HepG2 (cell line): Measurements from ENCODE around the gene CHEK1. TPM values are rescaled to one million over a fixed set of nuclear protein-coding genes. Genes with fewer than 3 reads are reported as not detected.

Experiments
- CBX1 ChIP-seq: IDR thresholded peaks from one replicate; pipeline ENCODE4 v1.6.1; 2016; ENCODE audit warnings: antibody characterized with exemption, low read depth
- CREM ChIP-seq, 2 experiments: sonication (generic) in 1 of 2; formaldehyde crosslinking in 1 of 2; IDR thresholded peaks; 2 replicates each; pipeline versions ENCODE4 v1.4.0 to v1.6.1; 2016 to 2020; ENCODE audit warnings: antibody characterized with exemption in 1 of 2, mild to moderate bottlenecking in 1 of 2, missing genetic modification reagents in 1 of 2
- NCOA1 ChIP-seq: sonication (generic); formaldehyde crosslinking; IDR thresholded peaks from 2 replicates; pipeline ENCODE4 v1.9.0; 2021; ENCODE audit warnings: missing genetic modification reagents
- NFKB2 ChIP-seq: sonication (generic); formaldehyde crosslinking; IDR thresholded peaks from 2 replicates; pipeline ENCODE4 v1.4.0; 2020; ENCODE audit warnings: missing genetic modification reagents, borderline replicate concordance
- NRL ChIP-seq: sonication (generic); formaldehyde crosslinking; IDR thresholded peaks from 2 replicates; pipeline ENCODE4 v1.5.0; 2020; ENCODE audit warnings: missing genetic modification reagents, mild to moderate bottlenecking, moderate library complexity, borderline replicate concordance
- PCBP2 ChIP-seq: fragments of 200-400 bp; formaldehyde crosslinking; optimal IDR thresholded peaks from 2 replicates; pipeline ENCODE3; 2018; ENCODE audit warnings: low read length, low read depth; ENCODE audit not compliant: poor library complexity, severe bottlenecking
- RFXAP ChIP-seq: sonication (generic); formaldehyde crosslinking; IDR thresholded peaks from 2 replicates; pipeline ENCODE4 v1.4.0; 2020; ENCODE audit warnings: missing genetic modification reagents, borderline replicate concordance
- SMC3 ChIP-seq: IDR thresholded peaks from 2 replicates; pipeline ENCODE4 v1.6.1; 2011; ENCODE audit warnings: low read length, improper control_type of control experiment
- TBX2 ChIP-seq: sonication (generic); formaldehyde crosslinking; IDR thresholded peaks from 2 replicates; pipeline ENCODE4 v1.5.0; 2020; ENCODE audit warnings: missing genetic modification reagents, mild to moderate bottlenecking, borderline replicate concordance
- ZNF225 ChIP-seq: sonication (generic); formaldehyde crosslinking; IDR thresholded peaks from 2 replicates; pipeline ENCODE4 v1.4.0; 2020; ENCODE audit warnings: mild to moderate bottlenecking, missing genetic modification reagents
- ZNF547 ChIP-seq: sonication (generic); formaldehyde crosslinking; IDR thresholded peaks from 2 replicates; pipeline ENCODE4 v1.5.1; 2020; ENCODE audit warnings: mild to moderate bottlenecking, missing genetic modification reagents
- ZNF572 ChIP-seq: sonication (generic); formaldehyde crosslinking; IDR thresholded peaks from 2 replicates; pipeline ENCODE4 v1.5.1; 2020; ENCODE audit warnings: mild to moderate bottlenecking, missing genetic modification reagents
- ZNF720 ChIP-seq: sonication (generic); formaldehyde crosslinking; IDR thresholded peaks from 2 replicates; pipeline ENCODE4 v1.4.0; 2020; ENCODE audit warnings: missing genetic modification reagents
- ZNF781 ChIP-seq: sonication (generic); formaldehyde crosslinking; IDR thresholded peaks from 2 replicates; pipeline ENCODE4 v1.5.1; 2020; ENCODE audit warnings: borderline replicate concordance, mild to moderate bottlenecking, missing genetic modification reagents; ENCODE audit errors: not compliant biosample characterization
- polyA plus RNA-seq, 8 experiments: library from polyadenylated mRNA; depleted of rRNA in 3 of 8; stranded (reverse) in 7 of 8; unstranded in 1 of 8; fragments of >200 nt; fragmentation: Illumina TruSeq in 4 of 8; extraction: Trizol in 4 of 8; gene quantifications; 2 replicates each; pipeline versions ENCODE4 v1.2.1 to v1.2.3, GENCODE V29; 2011 to 2016; ENCODE audit warnings: low read depth in 4 of 8, missing spikeins in 1 of 8, mixed read lengths in 1 of 8; ENCODE audit not compliant: insufficient read depth in 1 of 8
- total RNA-seq, 5 experiments: library from RNA; depleted of rRNA; stranded (reverse); fragments of >200 nt; fragmentation: Illumina TruSeq; extraction: Trizol; gene quantifications; 2 replicates each; pipeline ENCODE4 v1.2.3, GENCODE V29; 2016; ENCODE audit warnings: low read depth in 1 of 5
- TF ChIP-seq, protein P1 (sequence below): sonication (generic); formaldehyde crosslinking; IDR thresholded peaks from 2 replicates; pipeline ENCODE4 v1.4.0; 2020; ENCODE audit warnings: missing genetic modification reagents; ENCODE audit errors: not compliant biosample characterization
- TF ChIP-seq, protein P2 (sequence below): sonication (generic); formaldehyde crosslinking; IDR thresholded peaks from 2 replicates; pipeline ENCODE4 v1.5.1; 2020; ENCODE audit warnings: missing genetic modification reagents, mild to moderate bottlenecking, borderline replicate concordance
- TF ChIP-seq, protein P3 (sequence below): sonication (generic); formaldehyde crosslinking; IDR thresholded peaks from 2 replicates; pipeline ENCODE4 v1.4.0; 2020; ENCODE audit warnings: low read depth, mild to moderate bottlenecking, missing genetic modification reagents
- TF ChIP-seq, protein P4 (sequence below): sonication (generic); formaldehyde crosslinking; IDR thresholded peaks from 2 replicates; pipeline ENCODE4 v1.8.0; 2023; ENCODE audit warnings: mild to moderate bottlenecking, missing genetic modification reagents
- TF ChIP-seq, protein P5 (sequence below): sonication (generic); formaldehyde crosslinking; IDR thresholded peaks from 2 replicates; pipeline ENCODE4 v1.4.0; 2020; ENCODE audit warnings: missing genetic modification reagents
- TF ChIP-seq, protein P6 (sequence below): sonication (generic); formaldehyde crosslinking; IDR thresholded peaks from 2 replicates; pipeline ENCODE4 v1.4.0; 2020; ENCODE audit warnings: low read depth, mild to moderate bottlenecking, missing genetic modification reagents

The CHEK1 gene
- total and polyA plus RNA-seq, 2 of the 13 experiments (the other 11 are each of a cell fraction or from before 2014, with no cell fraction given) = 17.8 to 83.2 TPM

DNA sequence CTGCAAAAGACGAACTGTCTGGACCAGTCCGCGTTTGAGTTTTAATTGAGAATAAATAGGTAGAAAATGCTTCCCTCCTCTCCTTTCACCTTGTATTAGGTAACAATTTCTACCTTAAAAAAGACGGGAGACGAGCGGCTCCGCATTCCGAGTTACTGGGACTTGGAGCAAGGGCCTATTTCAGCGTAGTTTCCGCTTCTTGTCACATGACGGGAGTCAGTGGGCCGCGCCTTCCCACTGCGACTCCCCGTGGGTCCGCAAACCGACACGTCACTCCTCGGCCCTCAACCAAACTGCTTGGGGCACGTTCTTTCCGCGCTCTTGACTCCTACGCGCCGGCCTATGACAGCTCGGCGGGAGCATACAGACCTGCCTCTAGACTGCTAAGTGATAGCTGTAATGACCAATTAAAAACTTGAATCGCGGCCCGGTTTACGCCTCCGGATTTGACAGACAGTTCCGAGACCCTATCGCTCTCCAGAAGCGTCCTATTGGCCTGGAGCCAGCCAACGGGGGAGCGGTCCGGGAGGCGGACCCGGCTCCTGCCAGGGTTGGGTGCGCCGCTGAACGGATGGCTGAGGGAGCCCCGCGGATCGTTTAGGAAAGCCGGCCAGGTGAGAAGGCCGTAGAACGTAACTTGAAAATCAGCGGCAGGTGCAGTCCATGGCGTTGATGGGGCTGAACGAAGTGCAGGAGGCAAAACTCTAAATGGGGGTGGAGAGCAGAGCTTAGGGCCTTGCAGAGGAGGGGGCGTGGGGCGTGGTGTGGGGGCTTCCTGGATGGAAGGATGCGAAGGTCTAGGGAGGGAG, 32.5 kb upstream of the CHEK1 start, which contains the start of gene STT3A (continued):
- TF ChIP-seq ZNF572 = no peak
- TF ChIP-seq, protein P1, sequence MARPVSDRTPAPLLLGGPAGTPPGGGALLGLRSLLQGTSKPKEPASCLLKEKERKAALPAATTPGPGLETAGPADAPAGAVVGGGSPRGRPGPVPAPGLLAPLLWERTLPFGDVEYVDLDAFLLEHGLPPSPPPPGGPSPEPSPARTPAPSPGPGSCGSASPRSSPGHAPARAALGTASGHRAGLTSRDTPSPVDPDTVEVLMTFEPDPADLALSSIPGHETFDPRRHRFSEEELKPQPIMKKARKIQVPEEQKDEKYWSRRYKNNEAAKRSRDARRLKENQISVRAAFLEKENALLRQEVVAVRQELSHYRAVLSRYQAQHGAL (CRISPR knock-in tag) = no peak
- TF ChIP-seq ZNF547 (CRISPR knock-in tag) = peak; percentile 53; the same call in 1 of the 2 replicates
- no peak for TF ChIP-seq NRL (CRISPR knock-in tag)
- peak; percentile 47 for TF ChIP-seq ZNF781 (CRISPR knock-in tag)
- TF ChIP-seq, protein P2, sequence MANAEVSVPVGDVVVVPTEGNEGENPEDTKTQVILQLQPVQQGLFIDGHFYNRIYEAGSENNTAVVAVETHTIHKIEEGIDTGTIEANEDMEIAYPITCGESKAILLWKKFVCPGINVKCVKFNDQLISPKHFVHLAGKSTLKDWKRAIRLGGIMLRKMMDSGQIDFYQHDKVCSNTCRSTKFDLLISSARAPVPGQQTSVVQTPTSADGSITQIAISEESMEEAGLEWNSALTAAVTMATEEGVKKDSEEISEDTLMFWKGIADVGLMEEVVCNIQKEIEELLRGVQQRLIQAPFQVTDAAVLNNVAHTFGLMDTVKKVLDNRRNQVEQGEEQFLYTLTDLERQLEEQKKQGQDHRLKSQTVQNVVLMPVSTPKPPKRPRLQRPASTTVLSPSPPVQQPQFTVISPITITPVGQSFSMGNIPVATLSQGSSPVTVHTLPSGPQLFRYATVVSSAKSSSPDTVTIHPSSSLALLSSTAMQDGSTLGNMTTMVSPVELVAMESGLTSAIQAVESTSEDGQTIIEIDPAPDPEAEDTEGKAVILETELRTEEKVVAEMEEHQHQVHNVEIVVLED (CRISPR knock-in tag) = peak; percentile 94
- TF ChIP-seq CBX1 = peak; percentile 43
- TF ChIP-seq, protein P3, sequence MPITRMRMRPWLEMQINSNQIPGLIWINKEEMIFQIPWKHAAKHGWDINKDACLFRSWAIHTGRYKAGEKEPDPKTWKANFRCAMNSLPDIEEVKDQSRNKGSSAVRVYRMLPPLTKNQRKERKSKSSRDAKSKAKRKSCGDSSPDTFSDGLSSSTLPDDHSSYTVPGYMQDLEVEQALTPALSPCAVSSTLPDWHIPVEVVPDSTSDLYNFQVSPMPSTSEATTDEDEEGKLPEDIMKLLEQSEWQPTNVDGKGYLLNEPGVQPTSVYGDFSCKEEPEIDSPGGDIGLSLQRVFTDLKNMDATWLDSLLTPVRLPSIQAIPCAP (CRISPR knock-in tag) = no peak
- TF ChIP-seq, protein P4, sequence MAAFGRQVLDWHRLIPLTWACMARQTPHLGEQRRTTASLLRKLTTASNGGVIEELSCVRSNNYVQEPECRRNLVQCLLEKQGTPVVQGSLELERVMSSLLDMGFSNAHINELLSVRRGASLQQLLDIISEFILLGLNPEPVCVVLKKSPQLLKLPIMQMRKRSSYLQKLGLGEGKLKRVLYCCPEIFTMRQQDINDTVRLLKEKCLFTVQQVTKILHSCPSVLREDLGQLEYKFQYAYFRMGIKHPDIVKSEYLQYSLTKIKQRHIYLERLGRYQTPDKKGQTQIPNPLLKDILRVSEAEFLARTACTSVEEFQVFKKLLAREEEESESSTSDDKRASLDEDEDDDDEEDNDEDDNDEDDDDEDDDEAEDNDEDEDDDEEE (CRISPR knock-in tag) = peak; percentile 65; the same call in 1 of the 2 replicates
- no peak for TF ChIP-seq NCOA1 (CRISPR knock-in tag)
- TF ChIP-seq ZNF720 = no peak
- TF ChIP-seq SMC3 = no peak
- TF ChIP-seq, protein P5, sequence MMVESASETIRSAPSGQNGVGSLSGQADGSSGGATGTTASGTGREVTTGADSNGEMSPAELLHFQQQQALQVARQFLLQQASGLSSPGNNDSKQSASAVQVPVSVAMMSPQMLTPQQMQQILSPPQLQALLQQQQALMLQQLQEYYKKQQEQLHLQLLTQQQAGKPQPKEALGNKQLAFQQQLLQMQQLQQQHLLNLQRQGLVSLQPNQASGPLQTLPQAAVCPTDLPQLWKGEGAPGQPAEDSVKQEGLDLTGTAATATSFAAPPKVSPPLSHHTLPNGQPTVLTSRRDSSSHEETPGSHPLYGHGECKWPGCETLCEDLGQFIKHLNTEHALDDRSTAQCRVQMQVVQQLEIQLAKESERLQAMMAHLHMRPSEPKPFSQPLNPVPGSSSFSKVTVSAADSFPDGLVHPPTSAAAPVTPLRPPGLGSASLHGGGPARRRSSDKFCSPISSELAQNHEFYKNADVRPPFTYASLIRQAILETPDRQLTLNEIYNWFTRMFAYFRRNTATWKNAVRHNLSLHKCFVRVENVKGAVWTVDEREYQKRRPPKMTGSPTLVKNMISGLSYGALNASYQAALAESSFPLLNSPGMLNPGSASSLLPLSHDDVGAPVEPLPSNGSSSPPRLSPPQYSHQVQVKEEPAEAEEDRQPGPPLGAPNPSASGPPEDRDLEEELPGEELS (CRISPR knock-in tag) = 0 out of 2 replicates have a peak, but pooled peaks have one; percentile 24
- peak; percentile 35 for TF ChIP-seq PCBP2
- TF ChIP-seq TBX2 = peak; percentile 77; the same call in 1 of the 2 replicates
- peak; percentile 94 for TF ChIP-seq CREM (IDR thresholded peaks at IDR 0.05)
- TF ChIP-seq CREM (CRISPR knock-in tag; IDR thresholded peaks at IDR 0.05) = no peak
- TF ChIP-seq NFKB2 (CRISPR knock-in tag) = no peak; the same call in 1 of the 2 replicates
- TF ChIP-seq ZNF225 (CRISPR knock-in tag) = no peak; the same call in 1 of the 2 replicates
- TF ChIP-seq, protein P6, sequence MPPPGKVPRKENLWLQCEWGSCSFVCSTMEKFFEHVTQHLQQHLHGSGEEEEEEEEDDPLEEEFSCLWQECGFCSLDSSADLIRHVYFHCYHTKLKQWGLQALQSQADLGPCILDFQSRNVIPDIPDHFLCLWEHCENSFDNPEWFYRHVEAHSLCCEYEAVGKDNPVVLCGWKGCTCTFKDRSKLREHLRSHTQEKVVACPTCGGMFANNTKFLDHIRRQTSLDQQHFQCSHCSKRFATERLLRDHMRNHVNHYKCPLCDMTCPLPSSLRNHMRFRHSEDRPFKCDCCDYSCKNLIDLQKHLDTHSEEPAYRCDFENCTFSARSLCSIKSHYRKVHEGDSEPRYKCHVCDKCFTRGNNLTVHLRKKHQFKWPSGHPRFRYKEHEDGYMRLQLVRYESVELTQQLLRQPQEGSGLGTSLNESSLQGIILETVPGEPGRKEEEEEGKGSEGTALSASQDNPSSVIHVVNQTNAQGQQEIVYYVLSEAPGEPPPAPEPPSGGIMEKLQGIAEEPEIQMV (CRISPR knock-in tag) = peak; percentile 92
- TF ChIP-seq RFXAP (CRISPR knock-in tag) = no peak
